Epithelial cell of esophagus (primary cell): Measurements from ENCODE around the gene KIZ.
"Not testable (repeated sequence)": the region's sequence is repeated elsewhere in the genome, so short reads cannot be mapped to it uniquely, and the experiment has no call there.

Source experiments
- DNase-seq: peaks from one replicate; pipeline ENCODE4 v3.0.0; 2010; ENCODE audit warnings: low read depth
- H3K4me3 ChIP-seq: 2 replicates; pipeline ENCODE4 v1.5.1; 2011; ENCODE audit warnings: mild to moderate bottlenecking, low read length, control low read depth
- CTCF ChIP-seq: IDR thresholded peaks from 2 replicates; pipeline ENCODE4 v1.5.1; 2011; ENCODE audit warnings: low read depth, mild to moderate bottlenecking, low read length, control low read depth, inconsistent platforms; ENCODE audit not compliant: insufficient read depth; ENCODE audit errors: missing control alignments

Gene KIZ

GRCh38 chr20:21161926-21162325 is 36.0 kb downstream of the KIZ start:
- no peak for DNase-seq
- no peak overlapping the region for H3K4me3 ChIP-seq
- TF ChIP-seq CTCF = no peak

GRCh38 chr20:21162631-21163030 is 36.7 kb downstream of the KIZ start:
- peak; percentile 90 for DNase-seq
- TF ChIP-seq CTCF = no peak
- H3K4me3 ChIP-seq = no peak overlapping the region

GRCh38 chr20:21166801-21167200 is 40.9 kb downstream of the KIZ start:
- no peak for TF ChIP-seq CTCF
- no peak overlapping the region for H3K4me3 ChIP-seq
- no peak for DNase-seq

GRCh38 chr20:21167261-21167660 is 41.4 kb downstream of the KIZ start:
- DNase-seq = no peak
- TF ChIP-seq CTCF = no peak

GRCh38 chr20:21168061-21168460 is 42.2 kb downstream of the KIZ start:
- H3K4me3 ChIP-seq, DNase-seq: not testable (repeated sequence)

More at GRCh38 chr20:21167261-21167660, 41.4 kb downstream of the KIZ start:
- no peak overlapping the region for H3K4me3 ChIP-seq

- H3K4me3 ChIP-seq = no peak overlapping the region
- no peak for DNase-seq
- TF ChIP-seq CTCF = no peak
These were observed 46.7 kb downstream of the KIZ start for GRCh38 chr20:21172626-21173025.

- no peak for TF ChIP-seq CTCF
- DNase-seq = no peak
- H3K4me3 ChIP-seq = no peak overlapping the region
These were observed 47.6 kb downstream of the KIZ start for GRCh38 chr20:21173485-21173884.

- no peak for TF ChIP-seq CTCF
- no peak overlapping the region for H3K4me3 ChIP-seq
- no peak for DNase-seq
These were observed 48.8 kb downstream of the KIZ start for GRCh38 chr20:21174516-21175239.
